CD14-positive monocyte (primary cell): Measurements from ENCODE around the gene CEP250. TPM values are rescaled to one million over a fixed set of nuclear protein-coding genes. Genes with fewer than 3 reads are reported as not detected.
A peak's percentile ranks its signal among the peaks of the same experiment; 100 is the strongest.
"Not testable (repeated sequence)": the region's sequence is repeated elsewhere in the genome, so short reads cannot be mapped to it uniquely, and the experiment has no call there.

Experiments
- DNase-seq, 3 donors: peaks; one replicate each; pipeline ENCODE4 v3.0.0-alpha.2; 2011 to 2022
- H2AFZ ChIP-seq: 2 replicates; pipeline ENCODE4 v1.6.0; 2012; ENCODE audit warnings: mild to moderate bottlenecking, low read depth, low read length, inconsistent platforms; ENCODE audit not compliant: insufficient read depth, poor library complexity, severe bottlenecking
- H3K27ac ChIP-seq, 2 donors: 1 replicate in 1 of 2; 2 replicates in 1 of 2; pipeline ENCODE4 v1.5.1; 2012 to 2013; ENCODE audit warnings: low read length in 2 of 2, control low read depth in 1 of 2, inconsistent platforms in 1 of 2, low read depth in 1 of 2, mild to moderate bottlenecking in 1 of 2
- H3K27me3 ChIP-seq, 2 donors: one replicate each; pipeline versions ENCODE4 v1.6.0 to v1.6.1; 2011 to 2013; ENCODE audit warnings: low read length in 2 of 2; ENCODE audit not compliant: control insufficient read depth in 2 of 2, insufficient read depth in 2 of 2
- H3K36me3 ChIP-seq, 2 donors: replicated peaks in 1 of 2; 1 replicate in 1 of 2; 2 replicates in 1 of 2; pipeline versions ENCODE4 v1.5.1 to v1.6.1; 2012 to 2013; ENCODE audit warnings: low read length in 2 of 2, control low read depth in 1 of 2, inconsistent platforms in 1 of 2, mild to moderate bottlenecking in 1 of 2; ENCODE audit not compliant: insufficient read depth in 2 of 2, control insufficient read depth in 1 of 2
- H3K4me1 ChIP-seq, 2 donors: 1 replicate in 1 of 2; 2 replicates in 1 of 2; pipeline versions ENCODE4 v1.5.1 to v1.6.1; 2012 to 2013; ENCODE audit warnings: low read length in 2 of 2, control low read depth in 1 of 2, inconsistent platforms in 1 of 2, mild to moderate bottlenecking in 1 of 2, moderate library complexity in 1 of 2; ENCODE audit not compliant: insufficient read depth in 2 of 2, control insufficient read depth in 1 of 2
- H3K4me2 ChIP-seq: replicated peaks from 2 replicates; pipeline ENCODE3; 2012; ENCODE audit warnings: low read length, moderate library complexity, mild to moderate bottlenecking; ENCODE audit not compliant: poor library complexity, severe bottlenecking; ENCODE audit errors: extremely low read depth
- H3K4me3 ChIP-seq, 3 experiments: fragments of 200-600 bp in 1 of 3; sonication (generic) in 1 of 3; replicated peaks in 1 of 3; 1 replicate in 2 of 3; 2 replicates in 1 of 3; pipeline ENCODE4 v1.5.1; 2011 to 2013; ENCODE audit warnings: low read length in 3 of 3, mild to moderate bottlenecking in 3 of 3, control low read depth in 2 of 3, low read depth in 2 of 3, inconsistent platforms in 1 of 3, moderate library complexity in 1 of 3
- H3K79me2 ChIP-seq: 2 replicates; pipeline ENCODE4 v1.6.0; 2012; ENCODE audit warnings: mild to moderate bottlenecking, control low read depth, inconsistent platforms, low read length, moderate library complexity; ENCODE audit not compliant: insufficient read depth
- H3K9ac ChIP-seq: 2 replicates; pipeline ENCODE4 v1.6.0; 2017; ENCODE audit warnings: low read length, mild to moderate bottlenecking; ENCODE audit not compliant: insufficient read depth, poor library complexity, severe bottlenecking
- H3K9me3 ChIP-seq, 2 donors: replicated peaks in 1 of 2; 1 replicate in 1 of 2; 2 replicates in 1 of 2; pipeline versions ENCODE4 v1.5.1 to v1.6.1; 2012 to 2013; ENCODE audit warnings: low read length in 2 of 2, control low read depth in 1 of 2; ENCODE audit not compliant: control insufficient read depth in 1 of 2, insufficient read depth in 1 of 2
- H4K20me1 ChIP-seq: 2 replicates; pipeline ENCODE4 v1.6.0; 2012; ENCODE audit warnings: mild to moderate bottlenecking, low read length, control low read depth, moderate library complexity; ENCODE audit not compliant: insufficient read depth
- H3K27ac Mint-ChIP-seq, 7 donors: one replicate each; pipeline ENCODE4 v1.8.0; 2020; ENCODE audit warnings: mild to moderate bottlenecking in 7 of 7, mixed read lengths in 7 of 7, moderate library complexity in 6 of 7, inconsistent platforms in 2 of 7
- H3K27me3 Mint-ChIP-seq, 3 donors: one replicate each; pipeline ENCODE4 v1.8.0; 2021 to 2022; ENCODE audit warnings: low read depth in 3 of 3, mild to moderate bottlenecking in 3 of 3, mixed read lengths in 3 of 3, moderate library complexity in 3 of 3, inconsistent platforms in 1 of 3
- H3K36me3 Mint-ChIP-seq, 2 donors: one replicate each; pipeline ENCODE4 v1.8.0; 2020; ENCODE audit warnings: mixed read lengths in 2 of 2, inconsistent platforms in 1 of 2, mild to moderate bottlenecking in 1 of 2
- H3K4me1 Mint-ChIP-seq: one replicate; pipeline ENCODE4 v1.8.0; 2020; ENCODE audit warnings: mild to moderate bottlenecking, mixed read lengths
- H3K4me3 Mint-ChIP-seq, 2 donors: one replicate each; pipeline ENCODE4 v1.8.0; 2020; ENCODE audit warnings: mild to moderate bottlenecking in 2 of 2, mixed read lengths in 2 of 2, moderate library complexity in 1 of 2
- H3K9me3 Mint-ChIP-seq, 7 donors: one replicate each; pipeline ENCODE4 v1.8.0; 2020 to 2022; ENCODE audit warnings: mixed read lengths in 7 of 7, mild to moderate bottlenecking in 6 of 7, moderate library complexity in 6 of 7, inconsistent platforms in 2 of 7
- whole genome bisulfite sequencing: methylation state at CpG from one replicate; pipeline ENCODE4 v1.1.5; 2013; ENCODE audit warnings: missing lambda C conversion rate; ENCODE audit not compliant: insufficient coverage; 5-methylcytosine and 5-hydroxymethylcytosine counted together
- intact Hi-C, 2 donors: fragments of 100-400 bp; cut with micrococcal nuclease; formaldehyde crosslinking; loops; one replicate each; pipeline versions ENCODE4 v1.15.0 to v1.15.1; 2023
- polyA plus RNA-seq, 3 donors: library from polyadenylated mRNA; depleted of rRNA in 1 of 3; unstranded in 2 of 3; stranded (reverse) in 1 of 3; fragments of 300-500 nt in 2 of 3; fragments of >200 nt in 1 of 3; fragmentation: Illumina TruSeq in 2 of 3; gene quantifications; 1 replicate in 2 of 3; 2 replicates in 1 of 3; pipeline ENCODE4 v1.2.3, GENCODE V29; 2012 to 2021
- TF ChIP-seq, protein P1 (sequence below): fragments of 200-600 bp; IDR thresholded peaks from one replicate; pipeline ENCODE4 v1.8.0; 2022; ENCODE audit warnings: antibody characterized with exemption, mild to moderate bottlenecking

CEP250 gene
- polyA plus RNA-seq, 3 donors = 0.81 to 5.9 (median 1.2) TPM

DNA sequence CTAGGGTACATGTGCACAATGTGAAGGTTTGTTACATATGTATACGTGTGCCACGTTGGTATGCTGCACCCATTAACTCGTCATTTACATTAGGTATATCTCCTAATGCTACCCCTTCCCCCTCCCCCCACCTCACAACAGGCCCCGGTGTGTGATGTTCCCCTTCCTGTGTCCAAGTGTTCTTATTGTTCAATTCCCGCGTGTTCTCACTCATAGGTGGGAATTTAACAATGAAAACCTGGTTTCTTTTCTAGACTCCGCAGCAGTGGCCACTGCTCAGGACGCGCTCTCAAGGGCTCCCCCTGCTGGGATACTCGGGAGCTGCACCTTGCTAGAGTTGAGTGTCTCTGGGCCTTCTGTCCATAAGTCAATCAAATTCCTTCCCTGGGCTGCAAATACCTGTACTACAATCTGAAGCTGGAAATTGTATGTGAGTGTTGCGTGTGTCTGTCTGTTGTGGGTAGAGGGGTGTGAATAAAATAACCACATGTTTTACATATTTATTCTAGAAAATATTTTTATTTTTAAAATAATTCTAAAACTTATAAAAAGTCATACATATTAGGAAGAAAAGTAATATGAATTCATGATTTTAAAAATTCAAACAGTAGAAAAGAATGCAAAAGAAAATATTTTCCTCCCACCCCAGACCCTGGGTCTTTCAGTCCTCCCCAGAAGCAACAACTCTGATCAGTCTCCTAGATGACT, 8.2 kb upstream of the CEP250 start:
- Mint-ChIP-seq H3K4me1 (peaks cover 3% of the 10 kb centered on the region), H3K36me3 (no peaks in the 10 kb centered on the region), H3K27me3 (peaks cover 1 to 12% (median 6%) of the 10 kb centered on the region in 3 donors), H3K4me3 (peak overlapping the region; percentile 81 to 90), H3K9me3 (no peaks in the 10 kb centered on the region), H3K27ac (peak overlapping the region in 1 of 7 donors; percentile 58)
- Histone ChIP-seq H4K20me1 (no peaks in the 10 kb centered on the region), H3K9me3 (no peaks in the 10 kb centered on the region), H2AFZ (peak overlapping the region; percentile 76), H3K4me2 (peak overlapping the region; percentile 55), H3K79me2 (no peaks in the 10 kb centered on the region), H3K27ac (no peak overlapping the region), H3K27me3 (peaks cover 0 to 2% of the 10 kb centered on the region in 2 donors), H3K36me3 (no peaks in the 10 kb centered on the region), H3K4me3 (peak overlapping the region in 2 of 3 experiments; percentile 33 to 69), H3K4me1 (peaks cover 0 to 3% of the 10 kb centered on the region in 2 donors), H3K9ac (no peak overlapping the region)
- TF ChIP-seq, protein P1, sequence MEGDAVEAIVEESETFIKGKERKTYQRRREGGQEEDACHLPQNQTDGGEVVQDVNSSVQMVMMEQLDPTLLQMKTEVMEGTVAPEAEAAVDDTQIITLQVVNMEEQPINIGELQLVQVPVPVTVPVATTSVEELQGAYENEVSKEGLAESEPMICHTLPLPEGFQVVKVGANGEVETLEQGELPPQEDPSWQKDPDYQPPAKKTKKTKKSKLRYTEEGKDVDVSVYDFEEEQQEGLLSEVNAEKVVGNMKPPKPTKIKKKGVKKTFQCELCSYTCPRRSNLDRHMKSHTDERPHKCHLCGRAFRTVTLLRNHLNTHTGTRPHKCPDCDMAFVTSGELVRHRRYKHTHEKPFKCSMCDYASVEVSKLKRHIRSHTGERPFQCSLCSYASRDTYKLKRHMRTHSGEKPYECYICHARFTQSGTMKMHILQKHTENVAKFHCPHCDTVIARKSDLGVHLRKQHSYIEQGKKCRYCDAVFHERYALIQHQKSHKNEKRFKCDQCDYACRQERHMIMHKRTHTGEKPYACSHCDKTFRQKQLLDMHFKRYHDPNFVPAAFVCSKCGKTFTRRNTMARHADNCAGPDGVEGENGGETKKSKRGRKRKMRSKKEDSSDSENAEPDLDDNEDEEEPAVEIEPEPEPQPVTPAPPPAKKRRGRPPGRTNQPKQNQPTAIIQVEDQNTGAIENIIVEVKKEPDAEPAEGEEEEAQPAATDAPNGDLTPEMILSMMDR = peak; percentile 95
- intact Hi-C loops = loop anchor here (5.0 to 10.0 kb wide), 2 partner anchors 142 to 145 kb away; no protein-coding TSS in a partner anchor
- peak; percentile 64 to 77 (median 69) for DNase-seq
- 0% methylated on average over 2 of the region's 11 CpGs for WGBS

DNA sequence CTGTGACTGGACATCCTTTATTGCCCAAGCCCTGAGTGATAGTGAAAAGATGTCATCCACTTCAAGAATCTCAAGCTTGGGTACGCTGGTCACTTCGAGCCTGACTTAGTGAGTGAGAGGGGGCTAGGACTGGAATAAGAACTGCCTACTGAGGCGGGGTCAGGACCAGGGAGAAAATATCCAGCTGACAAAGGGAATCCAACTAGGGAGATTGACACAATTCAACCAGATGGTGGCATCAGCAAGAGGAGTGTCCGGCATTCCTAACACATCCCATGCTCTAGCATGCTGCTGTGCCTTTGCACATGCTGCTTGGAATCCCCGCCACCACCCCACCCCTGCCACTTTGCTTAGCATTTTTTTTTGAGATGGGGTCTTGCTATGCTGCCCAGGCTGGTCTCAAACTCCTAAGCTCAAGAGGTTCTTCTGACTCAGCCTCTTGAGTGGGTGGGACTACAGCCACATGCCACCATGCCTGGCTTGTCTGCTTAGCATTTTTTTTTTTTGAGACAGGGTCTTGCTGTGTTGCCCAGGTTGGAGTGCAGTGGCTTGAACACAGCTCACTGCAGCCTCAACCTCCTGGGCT, 6.5 kb upstream of the CEP250 start:
- TF ChIP-seq, protein P1 = no peak
- DNase-seq = no peak
- 90% methylated on average over 2 of the region's 5 CpGs for WGBS

DNA sequence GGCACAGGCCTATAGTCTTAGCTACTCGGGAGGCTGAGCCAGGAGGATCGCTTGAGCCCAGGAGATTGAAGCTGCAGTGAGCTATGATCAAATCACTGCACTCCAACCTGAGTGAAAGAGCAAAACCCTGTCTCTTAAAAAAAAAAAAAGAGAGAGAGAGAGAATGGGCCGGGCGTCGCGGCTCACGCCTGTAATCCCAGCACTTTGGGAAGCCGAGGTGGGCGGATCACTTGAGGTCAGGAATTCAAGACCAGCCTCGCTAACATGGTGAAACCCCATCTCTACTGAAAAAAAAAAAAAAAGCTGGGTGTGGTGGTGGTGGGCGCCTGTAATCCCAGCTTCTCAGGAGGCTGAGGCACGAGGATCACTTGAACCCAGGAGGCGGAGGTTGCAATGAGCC, 5.5 kb upstream of the CEP250 start:
- not testable (repeated sequence) for H3K4me2 ChIP-seq, H3K27me3 ChIP-seq, H3K9me3 Mint-ChIP-seq, H3K36me3 ChIP-seq, H3K9me3 ChIP-seq, H3K36me3 Mint-ChIP-seq, H4K20me1 ChIP-seq, H3K27me3 Mint-ChIP-seq, H2AFZ ChIP-seq, DNase-seq, H3K4me1 ChIP-seq, H3K9ac ChIP-seq, H3K79me2 ChIP-seq, H3K4me1 Mint-ChIP-seq, H3K4me3 ChIP-seq, H3K27ac ChIP-seq, H3K27ac Mint-ChIP-seq, H3K4me3 Mint-ChIP-seq
- intact Hi-C loops = loop anchor here (5.0 to 10.0 kb wide), 3 partner anchors 145 to 165 kb away; partner anchors contain the start of gene SPAG4 (in 1 of the 2)
- WGBS = 90% methylated on average over 2 of the region's 13 CpGs

More for the DNA sequence above, 6.5 kb upstream of the CEP250 start:
- no peak overlapping the region for H3K9ac ChIP-seq
- no peaks in the 10 kb centered on the region for H4K20me1 ChIP-seq
- intact Hi-C loops = loop anchor here (5.0 to 10.0 kb wide), 2 partner anchors 144 to 147 kb away; no protein-coding TSS in a partner anchor
- Mint-ChIP-seq H3K9me3 (no peaks in the 10 kb centered on the region), H3K36me3 (no peaks in the 10 kb centered on the region), H3K4me3 (no peak overlapping the region), H3K4me1 (peaks cover 6% of the 10 kb centered on the region), H3K27me3 (peaks cover 0 to 6% (median 4%) of the 10 kb centered on the region in 3 donors), H3K27ac (no peak overlapping the region)
- H3K4me3 ChIP-seq = no peak overlapping the region
- H2AFZ ChIP-seq = no peak overlapping the region
- no peaks in the 10 kb centered on the region for H3K36me3 ChIP-seq
- H3K27me3 ChIP-seq = peaks cover 0 to 2% of the 10 kb centered on the region in 2 donors
- H3K9me3 ChIP-seq = no peaks in the 10 kb centered on the region
- peaks cover 2 to 3% of the 10 kb centered on the region in 2 donors for H3K4me1 ChIP-seq
- H3K27ac ChIP-seq = no peak overlapping the region
- no peak overlapping the region for H3K4me2 ChIP-seq
- no peaks in the 10 kb centered on the region for H3K79me2 ChIP-seq
